ENCODE data around the gene AGER. TPM values are rescaled to one million over a fixed set of nuclear protein-coding genes. Genes with fewer than 3 reads are reported as not detected.
A peak's percentile ranks its signal among the peaks of the same experiment; 100 is the strongest.

The AGER gene
- total and polyA plus RNA-seq, 9 of the 15 experiments (the other 6 are each of a cell fraction or from before 2014, with no cell fraction given) = 1.2 to 11.5 (median 4.1) TPM

- TF ChIP-seq MYC (IDR thresholded peaks at IDR 0.05; ENCODE audit: low read depth, low read length) = peak; percentile 38; the same call in 1 of the 2 replicates
- TF ChIP-seq MYC (CRISPR knock-in tag; IDR thresholded peaks at IDR 0.05; ENCODE audit: borderline replicate concordance, low read depth) = no peak
- peak; percentile 59 for TF ChIP-seq CEBPB (tag; IDR thresholded peaks at IDR 0.05)
- peak; percentile 52 for TF ChIP-seq E2F8 (IDR thresholded peaks at IDR 0.05; ENCODE audit: low read depth, partially characterized antibody)
- TF ChIP-seq PHF8 (IDR thresholded peaks at IDR 0.05; ENCODE audit: borderline replicate concordance, low read length) = peak; percentile 62; the same call in 1 of the 2 replicates
- peak; percentile 98 for TF ChIP-seq SPI1 (IDR thresholded peaks at IDR 0.05; ENCODE audit: borderline replicate concordance, low read depth, low read length)
- TF ChIP-seq CHD1 (IDR thresholded peaks at IDR 0.05; ENCODE audit: low read length) = peak; percentile 19
- peak; percentile 55 for TF ChIP-seq CXXC5 (CRISPR knock-in tag; IDR thresholded peaks at IDR 0.05)
- no peak; the same call in 1 of the 2 replicates for TF ChIP-seq NR2C1 (IDR thresholded peaks at IDR 0.05)
- peak; percentile 33; the same call in 1 of the 2 replicates for TF ChIP-seq NR2C1 (tag; IDR thresholded peaks at IDR 0.05)
- no peak for TF ChIP-seq SRSF3 (IDR thresholded peaks at IDR 0.05; ENCODE audit: insufficient read depth, low read length)
- peak; percentile 84; the same call in 1 of the 2 replicates for TF ChIP-seq EHMT2 (IDR thresholded peaks at IDR 0.05)
- TF ChIP-seq ASH1L (IDR thresholded peaks at IDR 0.05; ENCODE audit: borderline replicate concordance, low read depth, partially characterized antibody) = peak; percentile 98
- TF ChIP-seq SREBF2 (CRISPR knock-in tag; IDR thresholded peaks at IDR 0.05) = no peak
- peak; percentile 98 for TF ChIP-seq CEBPZ (IDR thresholded peaks at IDR 0.05; ENCODE audit: borderline replicate concordance, low read depth, low read length)
- peak; percentile 2; the same call in 1 of the 2 replicates for TF ChIP-seq BHLHE40 (IDR thresholded peaks at IDR 0.05; ENCODE audit: low read length)
- 0 out of 2 replicates have a peak, but pooled peaks have one; percentile 10 for TF ChIP-seq ATF6 (CRISPR knock-in tag; IDR thresholded peaks at IDR 0.05)
- no peak for TF ChIP-seq HLTF (IDR thresholded peaks at IDR 0.05)
- TF ChIP-seq RAD21 (CRISPR knock-in tag; conservative IDR thresholded peaks at IDR 0.05 in 1 of 2, IDR thresholded peaks at IDR 0.05 in 1 of 2) = no peak
- peak; percentile 14; the same call in 1 of the 2 replicates for TF ChIP-seq ZNF589 (CRISPR knock-in tag; IDR thresholded peaks at IDR 0.05; ENCODE audit: low read depth)
These were observed 6.1 kb downstream of the AGER start, which contains the start of gene RNF5 (continued) for GRCh38 chr6:32177788-32178546.
